Measurements from ENCODE around the gene BCL3.

- TF ChIP-seq GATA2 (IDR thresholded peaks at IDR 0.05; ENCODE audit: low read depth, low read length) = no peak
- TF ChIP-seq GATA3 (IDR thresholded peaks at IDR 0.05; ENCODE audit: low read depth, low read length) = no peak
Observed at GRCh38 chr19:44749994-44750393, 1.5 kb downstream of the BCL3 start.

Data from SH-SY5Y (cell line).